CD14-positive monocyte (primary cell): ENCODE measurements around the gene KDM3A. TPM values are rescaled to one million over a fixed set of nuclear protein-coding genes. Genes with fewer than 3 reads are reported as not detected.

Source experiments
- DNase-seq, 3 donors: peaks; one replicate each; pipeline ENCODE4 v3.0.0-alpha.2; 2011 to 2022
- H2AFZ ChIP-seq: 2 replicates; pipeline ENCODE4 v1.6.0; 2012; ENCODE audit warnings: mild to moderate bottlenecking, low read depth, low read length, inconsistent platforms; ENCODE audit not compliant: insufficient read depth, poor library complexity, severe bottlenecking
- H3K27ac ChIP-seq, 2 donors: 1 replicate in 1 of 2; 2 replicates in 1 of 2; pipeline ENCODE4 v1.5.1; 2012 to 2013; ENCODE audit warnings: low read length in 2 of 2, control low read depth in 1 of 2, inconsistent platforms in 1 of 2, low read depth in 1 of 2, mild to moderate bottlenecking in 1 of 2
- H3K27me3 ChIP-seq, 2 donors: one replicate each; pipeline versions ENCODE4 v1.6.0 to v1.6.1; 2011 to 2013; ENCODE audit warnings: low read length in 2 of 2; ENCODE audit not compliant: control insufficient read depth in 2 of 2, insufficient read depth in 2 of 2
- H3K36me3 ChIP-seq, 2 donors: replicated peaks in 1 of 2; 1 replicate in 1 of 2; 2 replicates in 1 of 2; pipeline versions ENCODE4 v1.5.1 to v1.6.1; 2012 to 2013; ENCODE audit warnings: low read length in 2 of 2, control low read depth in 1 of 2, inconsistent platforms in 1 of 2, mild to moderate bottlenecking in 1 of 2; ENCODE audit not compliant: insufficient read depth in 2 of 2, control insufficient read depth in 1 of 2
- H3K4me1 ChIP-seq, 2 donors: 1 replicate in 1 of 2; 2 replicates in 1 of 2; pipeline versions ENCODE4 v1.5.1 to v1.6.1; 2012 to 2013; ENCODE audit warnings: low read length in 2 of 2, control low read depth in 1 of 2, inconsistent platforms in 1 of 2, mild to moderate bottlenecking in 1 of 2, moderate library complexity in 1 of 2; ENCODE audit not compliant: insufficient read depth in 2 of 2, control insufficient read depth in 1 of 2
- H3K4me2 ChIP-seq: replicated peaks from 2 replicates; pipeline ENCODE3; 2012; ENCODE audit warnings: low read length, moderate library complexity, mild to moderate bottlenecking; ENCODE audit not compliant: poor library complexity, severe bottlenecking; ENCODE audit errors: extremely low read depth
- H3K4me3 ChIP-seq, 3 experiments: fragments of 200-600 bp in 1 of 3; sonication (generic) in 1 of 3; replicated peaks in 1 of 3; 1 replicate in 2 of 3; 2 replicates in 1 of 3; pipeline ENCODE4 v1.5.1; 2011 to 2013; ENCODE audit warnings: low read length in 3 of 3, mild to moderate bottlenecking in 3 of 3, control low read depth in 2 of 3, low read depth in 2 of 3, inconsistent platforms in 1 of 3, moderate library complexity in 1 of 3
- H3K79me2 ChIP-seq: 2 replicates; pipeline ENCODE4 v1.6.0; 2012; ENCODE audit warnings: mild to moderate bottlenecking, control low read depth, inconsistent platforms, low read length, moderate library complexity; ENCODE audit not compliant: insufficient read depth
- H3K9ac ChIP-seq: 2 replicates; pipeline ENCODE4 v1.6.0; 2017; ENCODE audit warnings: low read length, mild to moderate bottlenecking; ENCODE audit not compliant: insufficient read depth, poor library complexity, severe bottlenecking
- H3K9me3 ChIP-seq, 2 donors: replicated peaks in 1 of 2; 1 replicate in 1 of 2; 2 replicates in 1 of 2; pipeline versions ENCODE4 v1.5.1 to v1.6.1; 2012 to 2013; ENCODE audit warnings: low read length in 2 of 2, control low read depth in 1 of 2; ENCODE audit not compliant: control insufficient read depth in 1 of 2, insufficient read depth in 1 of 2
- H4K20me1 ChIP-seq: 2 replicates; pipeline ENCODE4 v1.6.0; 2012; ENCODE audit warnings: mild to moderate bottlenecking, low read length, control low read depth, moderate library complexity; ENCODE audit not compliant: insufficient read depth
- H3K27ac Mint-ChIP-seq, 7 donors: one replicate each; pipeline ENCODE4 v1.8.0; 2020; ENCODE audit warnings: mild to moderate bottlenecking in 7 of 7, mixed read lengths in 7 of 7, moderate library complexity in 6 of 7, inconsistent platforms in 2 of 7
- H3K27me3 Mint-ChIP-seq, 3 donors: one replicate each; pipeline ENCODE4 v1.8.0; 2021 to 2022; ENCODE audit warnings: low read depth in 3 of 3, mild to moderate bottlenecking in 3 of 3, mixed read lengths in 3 of 3, moderate library complexity in 3 of 3, inconsistent platforms in 1 of 3
- H3K36me3 Mint-ChIP-seq, 2 donors: one replicate each; pipeline ENCODE4 v1.8.0; 2020; ENCODE audit warnings: mixed read lengths in 2 of 2, inconsistent platforms in 1 of 2, mild to moderate bottlenecking in 1 of 2
- H3K4me1 Mint-ChIP-seq: one replicate; pipeline ENCODE4 v1.8.0; 2020; ENCODE audit warnings: mild to moderate bottlenecking, mixed read lengths
- H3K4me3 Mint-ChIP-seq, 2 donors: one replicate each; pipeline ENCODE4 v1.8.0; 2020; ENCODE audit warnings: mild to moderate bottlenecking in 2 of 2, mixed read lengths in 2 of 2, moderate library complexity in 1 of 2
- H3K9me3 Mint-ChIP-seq, 7 donors: one replicate each; pipeline ENCODE4 v1.8.0; 2020 to 2022; ENCODE audit warnings: mixed read lengths in 7 of 7, mild to moderate bottlenecking in 6 of 7, moderate library complexity in 6 of 7, inconsistent platforms in 2 of 7
- CTCF ChIP-seq: fragments of 200-600 bp; IDR thresholded peaks from one replicate; pipeline ENCODE4 v1.8.0; 2022; ENCODE audit warnings: antibody characterized with exemption, mild to moderate bottlenecking
- WGBS: methylation state at CpG from one replicate; pipeline ENCODE4 v1.1.5; 2013; ENCODE audit warnings: missing lambda C conversion rate; ENCODE audit not compliant: insufficient coverage; 5-methylcytosine and 5-hydroxymethylcytosine counted together
- intact Hi-C, 2 donors: fragments of 100-400 bp; cut with micrococcal nuclease; formaldehyde crosslinking; loops; one replicate each; pipeline versions ENCODE4 v1.15.0 to v1.15.1; 2023
- polyA plus RNA-seq, 3 donors: library from polyadenylated mRNA; depleted of rRNA in 1 of 3; unstranded in 2 of 3; stranded (reverse) in 1 of 3; fragments of 300-500 nt in 2 of 3; fragments of >200 nt in 1 of 3; fragmentation: Illumina TruSeq in 2 of 3; gene quantifications; 1 replicate in 2 of 3; 2 replicates in 1 of 3; pipeline ENCODE4 v1.2.3, GENCODE V29; 2012 to 2021

KDM3A gene
- polyA plus RNA-seq, 3 donors: 3.3 to 21.2 (median 7.4) TPM

GRCh38 chr2:86482034-86482433 lies 40.9 kb downstream of the KDM3A start:
- Histone ChIP-seq H3K36me3 (peaks cover 97 to 100% of the 10 kb centered on the region in 2 donors), H3K27ac (no peak overlapping the region), H3K27me3 (no peaks in the 10 kb centered on the region), H2AFZ (no peak overlapping the region), H3K4me3 (no peak overlapping the region), H3K4me1 (no peaks in the 10 kb centered on the region), H3K9ac (no peak overlapping the region), H3K79me2 (no peaks in the 10 kb centered on the region), H4K20me1 (no peaks in the 10 kb centered on the region), H3K9me3 (no peaks in the 10 kb centered on the region), H3K4me2 (no peak overlapping the region)
- TF ChIP-seq CTCF: no peak
- no peaks in the 10 kb centered on the region for H3K4me1 Mint-ChIP-seq
- peaks cover 94 to 99% of the 10 kb centered on the region in 2 donors for H3K36me3 Mint-ChIP-seq
- no CpG with 5 or more reads among the region's 3 CpGs for WGBS
- no peaks in the 10 kb centered on the region for H3K27me3 Mint-ChIP-seq
- H3K4me3 Mint-ChIP-seq: no peak overlapping the region
- intact Hi-C loops: no loop called here
- no peak for DNase-seq
- H3K9me3 Mint-ChIP-seq: no peaks in the 10 kb centered on the region
- H3K27ac Mint-ChIP-seq: peak overlapping the region in 2 of 7 donors; percentile 10 to 12

GRCh38 chr2:86484385-86484784 lies 43.2 kb downstream of the KDM3A start:
- TF ChIP-seq CTCF: no peak
- H3K27me3 ChIP-seq: no peaks in the 10 kb centered on the region
- no peak overlapping the region for H3K4me3 Mint-ChIP-seq
- H4K20me1 ChIP-seq: no peaks in the 10 kb centered on the region
- H3K4me1 ChIP-seq: no peaks in the 10 kb centered on the region
- intact Hi-C loops: no loop called here
- no peaks in the 10 kb centered on the region for H3K4me1 Mint-ChIP-seq
- no peaks in the 10 kb centered on the region for H3K9me3 Mint-ChIP-seq
- H3K9me3 ChIP-seq: no peaks in the 10 kb centered on the region
- 100% methylated on average over 3 of the region's 3 CpGs for WGBS
- no peaks in the 10 kb centered on the region for H3K27me3 Mint-ChIP-seq
- no peak overlapping the region for H3K4me2 ChIP-seq
- H3K27ac Mint-ChIP-seq: no peak overlapping the region
- H3K36me3 ChIP-seq: peaks cover 98 to 100% of the 10 kb centered on the region in 2 donors
- H3K79me2 ChIP-seq: no peaks in the 10 kb centered on the region
- H2AFZ ChIP-seq: no peak overlapping the region
- H3K36me3 Mint-ChIP-seq: peaks cover 92 to 97% of the 10 kb centered on the region in 2 donors
- H3K9ac ChIP-seq: no peak overlapping the region
- no peak overlapping the region for H3K4me3 ChIP-seq
- no peak for DNase-seq
- H3K27ac ChIP-seq: no peak overlapping the region
